ENCODE measurements around the gene ZDBF2.

DNA sequence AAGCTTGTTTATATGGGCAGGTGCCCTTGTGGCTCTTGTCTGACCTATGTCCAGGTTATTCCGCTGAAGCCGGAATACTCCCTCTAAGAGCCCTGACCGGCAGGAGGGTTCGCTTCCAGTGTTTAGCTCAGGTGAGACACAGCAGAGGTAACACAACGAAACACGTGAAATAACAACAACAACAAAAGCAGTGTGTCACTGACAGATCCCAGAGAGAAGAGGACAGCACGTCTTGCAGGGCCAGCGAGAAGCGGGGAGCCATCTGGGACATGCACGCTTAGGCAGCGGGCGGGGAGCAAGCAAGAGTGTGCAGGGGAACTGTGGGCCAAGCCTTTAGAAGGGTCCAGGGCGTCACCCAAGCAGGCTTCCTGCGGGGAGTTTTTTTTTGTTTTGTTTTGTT lies 17.1 kb upstream of the ZDBF2 start:
- no peak for TF ChIP-seq POLR2A (IDR thresholded peaks at IDR 0.05; ENCODE audit: low read length)
- TF ChIP-seq GATA1 (IDR thresholded peaks at IDR 0.05; ENCODE audit: low read depth, low read length): no peak
